ENCODE measurements around the gene ANGPTL8.

Gene ANGPTL8

GRCh38 chr19:11238041-11238440, 1.4 kb upstream of the ANGPTL8 start:
- no peak for DNase-seq

DNA sequence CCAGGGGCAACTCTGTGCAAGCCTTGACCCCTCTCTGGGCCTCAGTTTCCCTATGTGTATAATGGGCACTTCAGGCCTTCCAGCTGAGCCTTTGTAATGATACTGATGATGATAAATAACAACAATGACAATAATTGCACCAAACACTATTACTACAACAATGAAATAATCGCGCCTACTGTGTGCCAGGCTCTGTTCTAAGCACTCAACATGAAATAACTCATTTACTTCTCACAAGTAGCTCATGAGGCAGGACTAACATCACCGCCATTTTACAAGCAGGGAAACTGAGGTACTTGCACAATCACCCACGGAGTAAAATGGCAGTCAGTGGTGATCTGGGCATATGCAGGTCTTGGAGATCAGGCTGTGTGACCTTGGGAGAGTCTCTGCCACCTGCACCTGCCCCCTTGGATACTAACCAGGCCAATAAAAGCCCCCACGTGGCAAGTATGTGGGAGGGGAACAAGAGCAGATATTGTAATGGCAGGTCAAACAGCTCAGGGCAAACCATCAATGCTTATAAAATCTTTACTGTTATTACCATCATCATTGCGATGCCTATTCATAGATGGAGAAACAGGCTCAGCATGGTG, 540 bp upstream of the ANGPTL8 start:
- no peak for DNase-seq

- DNase-seq: no peak
These were observed 607 bp downstream of the ANGPTL8 start for GRCh38 chr19:11240008-11240444.

DNA sequence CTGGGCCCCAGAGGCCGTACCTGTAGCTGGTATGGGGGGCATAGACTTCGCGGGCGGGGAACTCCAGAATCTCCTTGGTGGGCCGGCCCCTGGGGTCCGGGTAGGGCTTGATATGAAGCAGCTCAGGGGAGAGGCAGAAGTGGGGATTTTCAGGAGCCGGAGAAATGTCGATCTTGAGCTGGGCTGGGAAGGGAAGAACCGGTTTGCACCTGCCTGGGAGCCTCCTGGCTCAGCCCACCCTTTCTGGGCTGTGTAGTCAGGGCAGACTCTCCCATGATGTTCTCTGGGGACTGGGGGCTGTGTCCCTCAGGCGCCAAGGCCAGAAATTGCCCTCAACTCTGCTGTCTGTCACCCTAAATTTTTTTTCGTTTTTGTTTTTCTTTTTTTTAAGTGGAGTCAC, 2.6 kb downstream of the ANGPTL8 start:
- no peak for DNase-seq

- peak; percentile 58 for DNase-seq
These were observed 3.7 kb downstream of the ANGPTL8 start for GRCh38 chr19:11242864-11243797.

- DNase-seq: no peak
These were observed 4.4 kb downstream of the ANGPTL8 start for GRCh38 chr19:11243798-11244169.

- DNase-seq: no peak
These were observed 5.6 kb downstream of the ANGPTL8 start for GRCh38 chr19:11244846-11245589.

DNA sequence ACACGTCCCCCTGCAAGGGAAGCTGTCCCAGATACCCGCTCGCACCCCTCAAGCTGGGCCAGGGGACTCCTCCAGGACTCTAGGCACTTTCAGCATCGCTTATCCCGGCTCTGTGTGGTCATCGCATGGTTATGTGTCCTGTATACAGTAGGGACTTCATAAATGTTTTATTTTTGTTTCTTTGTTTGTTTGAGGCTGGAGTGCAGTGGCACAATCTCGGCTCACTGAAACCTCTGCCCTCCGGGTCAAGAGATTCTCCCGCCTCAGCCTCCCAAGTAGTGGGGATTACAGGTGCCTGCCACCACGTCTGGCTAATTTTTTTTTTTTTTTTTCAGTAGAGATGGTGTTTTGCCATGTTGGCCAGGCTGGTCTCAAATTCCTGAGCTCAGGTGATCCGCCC, 7.5 kb downstream of the ANGPTL8 start:
- DNase-seq: no peak

DNA sequence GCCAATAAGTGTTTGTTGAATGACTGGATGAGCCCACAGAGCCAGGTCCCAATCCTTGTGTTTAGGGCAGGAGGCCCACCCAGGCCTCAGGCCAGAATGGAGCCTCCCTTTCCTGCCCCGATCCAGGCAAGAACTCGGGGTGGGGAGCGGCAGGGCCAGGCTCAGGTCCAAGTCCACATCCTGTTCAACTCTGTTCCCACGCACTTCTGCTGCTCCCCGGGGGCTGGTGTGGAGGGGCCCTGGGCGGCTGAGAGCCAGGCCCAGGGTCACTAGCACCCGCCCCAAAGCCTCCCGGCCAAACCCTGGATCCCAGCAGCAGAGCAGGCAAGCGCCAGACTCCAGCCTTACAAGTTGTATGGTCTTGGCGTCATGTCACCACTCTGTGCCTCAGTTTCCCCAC, 8.0 kb downstream of the ANGPTL8 start:
- DNase-seq: no peak

GRCh38 chr19:11247934-11248333, 8.5 kb downstream of the ANGPTL8 start:
- DNase-seq: no peak

DNA sequence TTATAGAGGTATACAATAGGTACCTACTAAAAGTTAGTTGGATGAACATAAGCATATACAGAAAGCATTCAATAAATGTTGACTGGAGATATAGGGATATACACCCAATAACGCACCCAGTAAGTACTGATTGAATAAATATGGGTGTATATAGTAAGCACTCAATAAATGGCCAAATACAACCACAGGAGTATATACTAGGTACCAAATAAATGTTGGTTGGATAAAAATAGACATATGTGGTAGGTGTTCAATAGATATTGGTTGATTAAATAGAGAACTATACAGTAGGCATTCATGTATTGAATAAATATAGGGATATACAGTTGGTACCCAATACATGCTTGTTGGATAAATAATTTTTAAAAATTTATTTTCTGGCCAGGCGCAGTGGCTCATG, 9.4 kb downstream of the ANGPTL8 start:
- no peak for DNase-seq

DNA sequence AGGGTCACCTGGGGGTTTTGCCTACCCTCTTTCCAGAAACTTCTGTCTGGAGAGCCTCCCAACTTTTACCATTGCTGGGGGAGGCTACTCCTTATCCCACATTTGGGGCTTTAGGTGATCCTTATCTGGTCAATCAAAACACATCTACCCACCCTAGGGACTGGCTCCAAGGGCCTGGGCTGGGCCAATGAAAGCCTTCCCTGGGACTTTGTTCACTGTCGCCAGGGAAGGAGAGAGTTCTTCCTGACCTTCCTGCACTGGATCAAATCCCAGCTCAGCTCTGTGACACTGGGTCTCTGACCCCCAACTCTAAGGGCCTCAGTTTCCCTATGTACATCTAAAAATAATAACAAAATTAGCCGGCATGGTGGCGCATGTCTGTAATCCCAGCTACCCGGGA, 11.8 kb downstream of the ANGPTL8 start:
- no peak for DNase-seq

DNA sequence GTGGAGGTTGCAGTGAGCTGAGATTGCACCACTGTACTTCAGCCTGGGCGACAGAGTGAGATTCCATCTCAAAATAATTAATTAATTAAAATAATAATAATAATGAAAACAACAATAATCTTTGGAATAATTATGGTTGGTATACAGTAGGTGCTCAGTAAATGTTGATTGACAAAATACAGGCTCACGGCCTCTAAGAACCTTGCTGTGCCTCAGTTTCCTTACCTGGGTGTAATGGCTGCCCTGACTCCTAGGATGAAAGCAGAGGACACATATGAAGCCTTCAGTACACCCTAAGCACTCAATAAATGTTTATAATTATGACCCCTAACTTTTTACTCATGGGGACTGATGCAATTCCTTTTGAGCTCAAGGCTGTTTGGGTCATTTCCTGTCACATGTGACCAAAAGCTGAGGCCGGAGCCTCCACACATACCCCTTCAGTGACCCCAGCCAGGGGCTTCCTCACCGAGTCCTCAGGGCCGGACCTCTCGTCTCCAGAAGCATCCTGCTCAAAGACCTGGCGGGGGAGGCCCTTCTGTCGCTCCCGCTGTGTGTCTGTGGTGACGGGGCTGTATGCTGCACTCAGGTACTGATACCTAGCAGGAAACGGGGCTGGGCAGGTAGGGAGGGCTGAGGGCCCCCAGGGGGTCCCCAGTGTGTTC, 12.4 kb downstream of the ANGPTL8 start:
- no peak for DNase-seq

- DNase-seq: no peak
These were observed 13.4 kb downstream of the ANGPTL8 start for GRCh38 chr19:11252665-11253355.

GRCh38 chr19:11254666-11255065, 15.2 kb downstream of the ANGPTL8 start:
- DNase-seq: no peak

- no peak for DNase-seq
These were observed 16.8 kb downstream of the ANGPTL8 start for GRCh38 chr19:11256189-11256588.

DNA sequence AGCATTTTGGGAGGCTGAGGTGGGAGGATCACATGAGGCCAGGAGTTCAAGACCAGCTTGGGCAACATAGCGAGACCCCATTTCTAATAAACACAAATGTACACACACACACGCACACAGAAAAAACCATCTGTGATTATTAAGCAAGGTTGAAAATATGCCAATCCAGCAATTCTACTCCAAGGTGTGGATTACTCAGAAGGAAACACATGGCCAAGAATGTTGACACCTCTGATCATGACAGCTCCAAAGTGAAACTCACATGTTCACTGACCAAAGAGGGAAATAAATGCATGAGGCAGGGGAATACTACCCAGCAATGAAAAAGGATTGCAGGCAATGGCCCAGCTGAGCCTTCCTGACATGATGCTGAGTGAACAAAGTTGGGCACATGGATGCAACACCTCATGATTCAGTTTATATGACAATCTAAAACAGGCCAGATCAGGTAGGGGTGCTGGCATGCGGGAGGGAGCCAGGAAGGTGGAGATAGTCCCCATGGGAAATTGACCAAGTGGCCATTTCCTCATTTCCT, 18.5 kb downstream of the ANGPTL8 start:
- no peak for DNase-seq

DNA sequence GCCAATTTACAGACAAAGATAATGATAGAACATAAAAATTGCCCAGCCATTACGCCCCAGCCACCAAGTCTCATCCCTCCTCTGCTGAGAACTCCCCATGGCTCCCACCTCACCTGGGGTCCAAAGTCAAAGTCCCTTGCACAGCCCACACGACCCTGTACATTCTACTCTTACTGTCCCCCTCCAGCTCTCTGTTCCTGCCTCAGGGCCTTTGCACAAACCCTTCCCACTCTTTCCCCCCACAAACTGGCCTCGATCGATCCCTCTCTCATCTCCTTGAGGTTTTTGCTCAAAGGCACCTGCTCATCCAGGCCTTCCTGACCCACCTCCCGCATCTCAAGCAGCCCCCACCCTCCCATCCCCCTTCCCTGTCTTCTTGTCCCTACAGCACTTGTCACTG, 21.6 kb downstream of the ANGPTL8 start:
- no peak for DNase-seq

GRCh38 chr19:11261431-11261970, 22.1 kb downstream of the ANGPTL8 start:
- no peak for DNase-seq

- no peak for DNase-seq
These were observed 22.8 kb downstream of the ANGPTL8 start, which contains the start of gene DOCK6 for GRCh38 chr19:11261971-11262839. DOCK6 (minus strand) TSS chr19:11262524; CDS start chr19:11262440, 84 bp downstream.

GRCh38 chr19:11263726-11264125, 24.3 kb downstream of the ANGPTL8 start:
- DNase-seq: no peak
